ENCODE measurements around the gene RNGTT.

DNA sequence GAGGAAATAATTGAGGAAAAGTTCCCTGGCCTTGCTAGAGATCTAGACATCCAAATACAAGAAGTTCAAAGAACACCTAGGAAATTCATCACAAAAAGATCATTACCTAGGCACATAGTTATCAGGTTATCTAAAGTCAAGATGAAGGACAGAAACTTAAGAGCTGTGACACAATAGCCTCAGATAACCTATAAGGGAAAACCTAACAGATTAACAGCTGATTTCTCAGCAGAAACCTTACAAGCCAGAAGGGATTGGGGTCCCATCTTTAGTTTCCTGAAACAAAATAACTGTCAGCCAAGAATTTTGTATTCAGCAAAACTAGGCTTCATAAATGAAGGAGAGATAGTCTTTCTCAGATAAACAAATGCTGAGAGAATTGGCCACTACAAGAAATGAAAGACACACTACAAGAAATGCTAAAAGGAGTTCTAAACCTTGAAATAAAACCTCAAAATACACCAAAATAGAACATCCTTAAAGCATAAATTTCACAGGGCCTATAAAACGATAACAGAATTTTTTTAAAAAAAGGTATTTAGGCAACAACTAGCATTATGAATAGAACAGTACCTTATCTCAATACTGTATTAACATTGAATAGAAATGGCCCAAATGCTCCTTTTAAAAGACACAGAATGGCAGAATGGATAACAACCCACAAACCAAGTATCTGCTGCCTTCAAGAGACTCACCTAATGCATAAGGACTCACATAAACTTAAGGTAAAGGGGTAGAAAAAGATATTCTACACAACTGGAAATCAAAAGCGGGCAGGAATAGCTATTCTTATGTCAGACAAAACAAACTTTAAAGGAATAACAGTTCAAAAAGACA is 9.7 kb downstream of the RNGTT start:
- TF ChIP-seq CTCF (IDR thresholded peaks at IDR 0.05) = no peak
- TF ChIP-seq POLR2A (IDR thresholded peaks at IDR 0.05) = no peak
- TF ChIP-seq POLR2AphosphoS5 (IDR thresholded peaks at IDR 0.05) = no peak
- TF ChIP-seq EP300 (IDR thresholded peaks at IDR 0.05) = no peak
